ENCODE data around the gene BCL2L14.

DNA sequence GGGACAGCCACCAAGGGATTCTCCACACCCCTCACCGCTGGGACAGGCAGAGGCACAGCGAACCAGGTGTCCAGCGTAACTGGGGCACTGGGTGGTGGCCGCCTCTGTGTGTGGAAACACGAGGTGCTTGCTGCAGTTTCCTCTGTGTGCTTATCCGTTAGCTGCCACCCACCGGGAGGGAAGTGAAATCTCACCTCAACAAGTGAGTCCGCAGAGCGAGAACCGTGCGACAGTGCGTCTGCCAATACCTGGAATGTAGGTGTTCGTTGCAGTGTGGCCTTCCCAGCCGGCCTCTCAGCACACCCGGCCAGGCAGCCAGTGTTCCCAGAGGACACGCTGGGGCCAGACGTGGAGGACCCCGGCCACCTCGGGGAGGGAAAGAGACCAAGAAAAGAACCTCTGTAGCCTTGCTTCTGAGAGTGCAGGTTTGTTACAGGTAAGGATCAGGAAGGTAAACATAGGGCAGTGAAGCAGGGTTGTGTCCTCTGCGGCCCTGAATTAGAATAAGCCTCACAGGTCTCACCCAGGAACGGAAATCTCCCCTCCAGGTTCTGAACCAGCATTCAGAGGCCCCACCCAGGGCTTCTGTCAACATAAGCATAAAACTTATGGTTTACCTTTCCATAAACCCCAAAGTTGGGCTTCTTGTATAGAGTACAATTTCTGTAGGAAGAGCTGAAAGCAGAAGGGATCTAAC is 1.5 kb downstream of the BCL2L14 start:
- TF ChIP-seq, protein P1, sequence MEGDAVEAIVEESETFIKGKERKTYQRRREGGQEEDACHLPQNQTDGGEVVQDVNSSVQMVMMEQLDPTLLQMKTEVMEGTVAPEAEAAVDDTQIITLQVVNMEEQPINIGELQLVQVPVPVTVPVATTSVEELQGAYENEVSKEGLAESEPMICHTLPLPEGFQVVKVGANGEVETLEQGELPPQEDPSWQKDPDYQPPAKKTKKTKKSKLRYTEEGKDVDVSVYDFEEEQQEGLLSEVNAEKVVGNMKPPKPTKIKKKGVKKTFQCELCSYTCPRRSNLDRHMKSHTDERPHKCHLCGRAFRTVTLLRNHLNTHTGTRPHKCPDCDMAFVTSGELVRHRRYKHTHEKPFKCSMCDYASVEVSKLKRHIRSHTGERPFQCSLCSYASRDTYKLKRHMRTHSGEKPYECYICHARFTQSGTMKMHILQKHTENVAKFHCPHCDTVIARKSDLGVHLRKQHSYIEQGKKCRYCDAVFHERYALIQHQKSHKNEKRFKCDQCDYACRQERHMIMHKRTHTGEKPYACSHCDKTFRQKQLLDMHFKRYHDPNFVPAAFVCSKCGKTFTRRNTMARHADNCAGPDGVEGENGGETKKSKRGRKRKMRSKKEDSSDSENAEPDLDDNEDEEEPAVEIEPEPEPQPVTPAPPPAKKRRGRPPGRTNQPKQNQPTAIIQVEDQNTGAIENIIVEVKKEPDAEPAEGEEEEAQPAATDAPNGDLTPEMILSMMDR (IDR thresholded peaks at IDR 0.05) = no peak
- no peak for TF ChIP-seq POLR2A (IDR thresholded peaks at IDR 0.05)

All from thyroid gland (tissue), 4 donors.